Cardiac fibroblast (primary cell): ENCODE results near the gene KRT36.

ENCODE experiments used
- DNase-seq, 2 donors: peaks; one replicate each; pipeline versions ENCODE4 v3.0.0 to v3.0.0-alpha.2; 2010; ENCODE audit warnings: low read depth in 2 of 2
- H3K4me3 ChIP-seq, 2 donors: replicated peaks in 1 of 2; 1 replicate in 1 of 2; 2 replicates in 1 of 2; pipeline ENCODE4 v1.5.1; 2011; ENCODE audit warnings: low read depth in 2 of 2, low read length in 2 of 2, mild to moderate bottlenecking in 2 of 2, moderate library complexity in 1 of 2
- CTCF ChIP-seq: IDR thresholded peaks from one replicate; pipeline ENCODE4 v1.5.1; 2011; ENCODE audit warnings: low read depth, mild to moderate bottlenecking, low read length, inconsistent platforms

Gene KRT36

DNA sequence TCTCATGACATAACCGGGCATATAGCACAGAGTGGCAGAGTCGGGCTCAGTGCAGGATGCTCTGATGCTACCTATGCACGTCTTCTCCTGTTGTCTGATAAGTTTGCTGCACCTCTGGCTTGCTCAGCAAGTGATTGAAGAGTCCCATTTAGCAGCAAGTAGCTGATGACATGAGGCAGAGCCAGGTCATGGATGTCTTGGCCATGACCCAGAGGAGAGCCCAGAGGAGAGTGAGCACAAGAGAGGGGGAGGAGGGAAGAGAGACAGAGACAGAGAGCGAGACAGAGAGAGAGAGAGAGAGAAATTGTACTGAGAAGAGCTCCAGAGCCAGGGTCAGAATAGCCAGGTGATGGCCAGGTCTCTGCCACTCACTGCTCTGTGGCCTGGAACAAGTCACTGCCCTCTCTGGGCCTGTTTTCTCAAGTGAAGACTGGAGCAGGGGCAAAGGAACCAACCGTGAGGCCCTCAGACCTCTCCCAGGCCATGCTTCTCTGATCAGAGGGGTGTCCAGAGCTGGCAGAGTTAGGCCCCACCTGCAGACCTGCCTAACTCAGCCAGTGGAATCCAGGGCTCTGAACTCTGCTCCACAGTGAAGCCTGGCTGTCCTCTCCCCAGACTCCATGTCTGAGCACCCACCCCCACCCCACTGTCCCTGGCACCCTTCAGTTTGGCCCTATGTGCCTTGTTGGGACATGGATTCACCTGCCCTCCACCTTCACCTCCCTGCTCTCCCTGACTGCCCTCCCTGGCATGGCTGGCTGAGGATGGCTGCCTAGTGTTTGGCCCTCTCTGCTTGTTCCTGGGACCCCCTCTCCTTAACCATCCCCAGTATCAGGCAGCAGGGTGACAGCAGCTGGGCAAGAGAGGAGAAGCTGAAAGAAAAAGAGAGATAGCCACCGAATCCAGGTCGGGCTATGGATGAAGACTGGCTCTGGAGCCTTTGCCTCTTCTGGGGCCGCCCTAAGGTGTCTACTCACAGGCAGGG is 4.5 kb downstream of the KRT36 start:
- TF ChIP-seq CTCF = no peak
- H3K4me3 ChIP-seq = no peak overlapping the region
- no peak for DNase-seq

DNA sequence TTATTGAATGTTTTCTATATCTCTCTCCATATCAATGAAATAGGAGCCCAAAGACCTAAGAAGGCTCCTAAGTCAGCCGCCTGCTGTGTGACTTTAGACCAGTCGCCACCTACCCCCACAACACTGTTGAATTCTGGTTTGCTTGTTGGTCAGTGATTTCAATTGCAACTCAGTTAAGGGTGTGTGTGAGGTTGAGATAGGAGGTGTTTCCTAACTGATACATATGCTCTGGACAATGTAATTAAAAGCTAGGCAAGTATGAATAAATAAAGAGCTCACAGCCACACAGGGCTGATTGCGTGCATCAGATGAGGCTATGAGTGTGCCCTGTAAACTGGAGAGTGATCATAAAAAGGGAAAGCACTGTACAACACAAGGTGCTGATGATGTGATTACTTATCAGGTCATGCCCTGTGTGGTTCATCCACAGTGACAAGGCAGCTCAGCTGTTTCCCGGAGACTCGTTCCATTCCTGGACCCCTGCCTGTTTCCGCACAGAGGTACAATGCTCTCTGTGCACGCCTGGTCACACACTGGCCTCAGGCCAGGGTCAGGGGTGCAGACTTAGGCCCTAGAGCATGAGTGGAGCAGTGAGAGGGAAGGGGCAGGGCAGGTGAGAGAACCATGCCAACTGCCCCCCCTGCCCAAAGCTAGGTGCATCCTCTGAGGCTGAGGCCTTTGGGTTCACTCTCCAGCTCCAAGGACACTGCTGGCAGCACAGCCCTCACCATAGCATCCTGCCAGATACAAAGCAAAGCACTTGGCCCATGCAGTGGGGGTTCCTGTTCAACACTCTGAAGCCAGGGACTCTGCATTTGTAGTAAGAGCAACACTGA is 5.5 kb downstream of the KRT36 start:
- no peak for TF ChIP-seq CTCF
- DNase-seq = peak in 1 of 2 donors; percentile 13
- H3K4me3 ChIP-seq = no peak overlapping the region

DNA sequence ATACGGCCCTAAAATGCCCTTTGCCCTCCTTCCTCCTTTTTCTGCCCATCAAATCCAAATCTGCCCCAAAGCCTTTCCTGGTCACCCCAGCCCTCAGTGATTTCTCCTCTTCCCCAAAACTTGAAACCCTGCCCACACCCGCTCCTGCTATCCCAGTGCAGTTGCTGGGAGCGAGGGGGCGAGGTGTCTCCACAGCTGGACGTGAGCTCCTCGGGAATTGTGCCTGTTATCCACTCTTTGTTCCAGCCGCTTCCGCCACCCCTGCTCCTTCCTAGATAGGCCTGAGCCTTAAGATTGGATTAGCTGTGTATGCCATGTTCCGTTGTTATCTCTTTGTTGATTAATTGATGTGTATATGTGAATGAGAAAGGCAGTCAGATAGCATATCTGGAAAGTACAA is 6.2 kb downstream of the KRT36 start:
- TF ChIP-seq CTCF = no peak
- no peak overlapping the region for H3K4me3 ChIP-seq
- no peak for DNase-seq

GRCh38 chr17:41481036-41481435 is 8.7 kb downstream of the KRT36 start, which contains the start of gene KRT35:
Gene KRT35 (minus strand): TSS chr17:41481151. CDS start chr17:41481097, 54 bp downstream.
- no peak for TF ChIP-seq CTCF
- no peak for DNase-seq

DNA sequence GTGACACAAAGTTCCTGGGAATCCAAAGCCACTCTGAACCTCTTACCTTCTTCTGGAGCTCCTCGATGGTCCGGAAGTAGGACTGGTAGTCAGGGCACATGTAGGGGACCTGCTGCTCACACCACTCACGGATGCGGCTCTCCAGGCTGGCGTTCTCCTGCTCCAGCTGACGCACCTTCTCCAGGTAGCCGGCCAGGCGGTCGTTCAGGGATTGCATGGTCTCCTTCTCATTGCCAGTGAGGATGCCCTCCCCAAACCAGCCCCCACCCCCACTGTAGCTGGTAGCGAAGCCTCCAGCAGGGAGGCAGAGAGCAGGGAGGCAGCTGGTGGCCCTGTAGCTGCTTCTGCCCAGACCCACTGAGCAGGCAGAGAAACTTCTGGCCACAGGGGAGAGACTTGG is 9.1 kb downstream of the KRT36 start:
- no peak overlapping the region for H3K4me3 ChIP-seq
- no peak for TF ChIP-seq CTCF
- DNase-seq = no peak

More at GRCh38 chr17:41481036-41481435, 8.7 kb downstream of the KRT36 start, which contains the start of gene KRT35:
- H3K4me3 ChIP-seq = no peak within 1 kb of the TSS

GRCh38 chr17:41480136-41480535 is 9.6 kb downstream of the KRT36 start:
- DNase-seq = no peak
- TF ChIP-seq CTCF = no peak
- no peak overlapping the region for H3K4me3 ChIP-seq
